Astrocyte (in vitro differentiated cells and primary cell): ENCODE results near the gene PRUNE1. TPM values are rescaled to one million over a fixed set of nuclear protein-coding genes. Genes with fewer than 3 reads are reported as not detected.

ENCODE experiments used
- DNase-seq: peaks from one replicate; pipeline ENCODE4 v3.0.0-alpha.2; 2010; ENCODE audit warnings: low read depth
- FAIRE-seq: peaks from 2 replicates; lab custom pipeline; 2011; peaks lifted over from hg19 to GRCh38; lab: Jason Lieb, UNC
- H2AFZ ChIP-seq: 2 replicates; pipeline ENCODE4 v1.6.0; 2012; ENCODE audit warnings: low read depth, low read length, inconsistent platforms
- H3K27ac ChIP-seq: 2 replicates; pipeline ENCODE4 v1.5.1; 2011; ENCODE audit warnings: low read depth, low read length, inconsistent platforms
- H3K27me3 ChIP-seq: 2 replicates; pipeline ENCODE4 v1.6.0; 2011; ENCODE audit warnings: low read length, inconsistent platforms; ENCODE audit not compliant: insufficient read depth
- H3K36me3 ChIP-seq: 2 replicates; pipeline ENCODE4 v1.5.1; 2011; ENCODE audit warnings: low read length, inconsistent platforms; ENCODE audit not compliant: insufficient read depth
- H3K4me1 ChIP-seq: 2 replicates; pipeline ENCODE4 v1.5.1; 2011; ENCODE audit warnings: low read length, inconsistent platforms; ENCODE audit not compliant: insufficient read depth
- H3K4me2 ChIP-seq: 2 replicates; pipeline ENCODE4 v1.6.0; 2012; ENCODE audit warnings: low read length, inconsistent platforms
- H3K4me3 ChIP-seq: 2 replicates; pipeline ENCODE4 v1.5.1; 2011; ENCODE audit warnings: low read depth, mild to moderate bottlenecking, low read length, inconsistent platforms; ENCODE audit not compliant: insufficient read depth
- H3K79me2 ChIP-seq: 2 replicates; pipeline ENCODE4 v1.6.0; 2012; ENCODE audit warnings: mild to moderate bottlenecking, low read length, inconsistent platforms; ENCODE audit not compliant: insufficient read depth
- H3K9ac ChIP-seq: 2 replicates; pipeline ENCODE4 v1.6.0; 2012; ENCODE audit warnings: mild to moderate bottlenecking, low read length, inconsistent platforms
- H3K9me3 ChIP-seq: 2 replicates; pipeline ENCODE4 v1.5.1; 2012; ENCODE audit warnings: low read depth, mild to moderate bottlenecking, low read length, inconsistent platforms; ENCODE audit not compliant: insufficient read depth
- H4K20me1 ChIP-seq: 2 replicates; pipeline ENCODE4 v1.6.0; 2012; ENCODE audit warnings: low read length, inconsistent platforms; ENCODE audit not compliant: insufficient read depth
- H3K27ac Mint-ChIP-seq: one replicate; pipeline ENCODE4 v1.8.0; 2021; ENCODE audit warnings: mild to moderate bottlenecking, mixed read lengths; ENCODE audit not compliant: unreplicated experiment
- H3K27me3 Mint-ChIP-seq: one replicate; pipeline ENCODE4 v1.8.0; 2021; ENCODE audit warnings: low read depth, mixed read lengths; ENCODE audit not compliant: unreplicated experiment
- H3K36me3 Mint-ChIP-seq: one replicate; pipeline ENCODE4 v1.8.0; 2021; ENCODE audit warnings: low read depth, mixed read lengths; ENCODE audit not compliant: unreplicated experiment
- H3K4me1 Mint-ChIP-seq: one replicate; pipeline ENCODE4 v1.8.0; 2021; ENCODE audit warnings: low read depth, mixed read lengths; ENCODE audit not compliant: unreplicated experiment
- H3K4me3 Mint-ChIP-seq: one replicate; pipeline ENCODE4 v1.8.0; 2021; ENCODE audit warnings: mild to moderate bottlenecking, moderate library complexity, mixed read lengths; ENCODE audit not compliant: unreplicated experiment
- H3K9me3 Mint-ChIP-seq: one replicate; pipeline ENCODE4 v1.8.0; 2021; ENCODE audit warnings: mild to moderate bottlenecking, mixed read lengths; ENCODE audit not compliant: unreplicated experiment
- CTCF ChIP-seq: IDR thresholded peaks from 2 replicates; pipeline ENCODE4 v1.5.1; 2011; ENCODE audit warnings: low read depth, mild to moderate bottlenecking, inconsistent platforms, low read length, moderate library complexity; ENCODE audit not compliant: insufficient read depth
- EZH2 ChIP-seq: IDR thresholded peaks from 2 replicates; pipeline ENCODE4 v1.6.1; 2012; ENCODE audit warnings: mild to moderate bottlenecking, low read length, inconsistent platforms; ENCODE audit not compliant: insufficient read depth
- total RNA-seq: library from RNA; stranded (reverse); gene quantifications from 2 replicates; pipeline ENCODE4 v1.2.1, GENCODE V29; 2021

The PRUNE1 gene
- total RNA-seq, 1 donor from 2014 or later: 14.3 TPM

GRCh38 chr1:151024540-151025146 is 16.4 kb downstream of the PRUNE1 start:
- no peak overlapping the region for H2AFZ ChIP-seq
- no peaks in the 10 kb centered on the region for H3K9me3 ChIP-seq
- Mint-ChIP-seq H3K36me3 (peaks cover 12% of the 10 kb centered on the region), H3K27ac (no peak overlapping the region), H3K27me3 (no peaks in the 10 kb centered on the region), H3K4me3 (no peak overlapping the region), H3K9me3 (no peaks in the 10 kb centered on the region), H3K4me1 (peaks cover 6% of the 10 kb centered on the region)
- peaks cover 5% of the 10 kb centered on the region for H3K4me1 ChIP-seq
- H3K27me3 ChIP-seq: no peaks in the 10 kb centered on the region
- H3K79me2 ChIP-seq: no peaks in the 10 kb centered on the region
- H3K4me3 ChIP-seq: no peak overlapping the region
- no peak overlapping the region for H3K27ac ChIP-seq
- FAIRE-seq (no peak), DNase-seq (peak; percentile 39)
- H3K4me2 ChIP-seq: no peak overlapping the region
- TF ChIP-seq EZH2 (no peak), CTCF (peak; percentile 59)
- no peak overlapping the region for H3K9ac ChIP-seq
- no peaks in the 10 kb centered on the region for H4K20me1 ChIP-seq
- H3K36me3 ChIP-seq: peaks cover 13% of the 10 kb centered on the region

GRCh38 chr1:151026460-151026859 is 18.2 kb downstream of the PRUNE1 start:
- TF ChIP-seq EZH2 (no peak), CTCF (no peak)
- Mint-ChIP-seq H3K4me1 (peaks cover 6% of the 10 kb centered on the region), H3K9me3 (no peaks in the 10 kb centered on the region), H3K36me3 (peaks cover 21% of the 10 kb centered on the region), H3K27ac (no peak overlapping the region), H3K4me3 (no peak overlapping the region), H3K27me3 (no peaks in the 10 kb centered on the region)
- Histone ChIP-seq H3K27ac (no peak overlapping the region), H3K9me3 (no peaks in the 10 kb centered on the region), H3K4me1 (peaks cover 5% of the 10 kb centered on the region), H2AFZ (no peak overlapping the region), H3K4me3 (no peak overlapping the region), H3K4me2 (no peak overlapping the region), H3K27me3 (no peaks in the 10 kb centered on the region), H3K79me2 (no peaks in the 10 kb centered on the region), H3K36me3 (peaks cover 13% of the 10 kb centered on the region), H3K9ac (no peak overlapping the region), H4K20me1 (no peaks in the 10 kb centered on the region)
- FAIRE-seq: no peak
- no peak for DNase-seq

- Mint-ChIP-seq H3K9me3 (no peaks in the 10 kb centered on the region), H3K27ac (no peak overlapping the region), H3K27me3 (no peaks in the 10 kb centered on the region), H3K4me1 (peaks cover 8% of the 10 kb centered on the region), H3K4me3 (no peak overlapping the region), H3K36me3 (peaks cover 29% of the 10 kb centered on the region)
- H3K9me3 ChIP-seq: no peaks in the 10 kb centered on the region
- H3K27me3 ChIP-seq: no peaks in the 10 kb centered on the region
- DNase-seq (no peak), FAIRE-seq (no peak)
- no peaks in the 10 kb centered on the region for H4K20me1 ChIP-seq
- no peak overlapping the region for H3K9ac ChIP-seq
- H3K4me1 ChIP-seq: no peaks in the 10 kb centered on the region
- H3K79me2 ChIP-seq: no peaks in the 10 kb centered on the region
- H3K36me3 ChIP-seq: peaks cover 9% of the 10 kb centered on the region
- no peak overlapping the region for H2AFZ ChIP-seq
- no peak overlapping the region for H3K4me3 ChIP-seq
- H3K27ac ChIP-seq: no peak overlapping the region
- H3K4me2 ChIP-seq: no peak overlapping the region
- TF ChIP-seq CTCF (no peak), EZH2 (no peak)
Measured at GRCh38 chr1:151032164-151032563, 23.9 kb downstream of the PRUNE1 start.
